Gastrocnemius medialis (tissue), 4 donors: ENCODE measurements around the gene USP7. TPM values are rescaled to one million over a fixed set of nuclear protein-coding genes. Genes with fewer than 3 reads are reported as not detected.
"Not testable (repeated sequence)": the region's sequence is repeated elsewhere in the genome, so short reads cannot be mapped to it uniquely, and the experiment has no call there.

Source experiments
- ATAC-seq, 2 donors: fragments of 150-250 bp; one replicate each; pipeline ENCODE4 v1.9.1; 2016
- DNase-seq, 2 donors: peaks; one replicate each; pipeline ENCODE4 v3.0.0-alpha.2; 2019
- H3K27ac ChIP-seq, 4 donors: fragments of 200-600 bp; sonication (generic); 1 replicate in 1 of 4; 2 replicates in 3 of 4; pipeline ENCODE4 v1.5.1; 2016 to 2018; ENCODE audit warnings: mild to moderate bottlenecking in 2 of 4, moderate library complexity in 1 of 4
- H3K27me3 ChIP-seq, 3 donors: fragments of 200-600 bp; sonication (generic) in 2 of 3; 1 replicate in 1 of 3; 2 replicates in 2 of 3; pipeline versions ENCODE4 v1.5.1 to v1.6.0; 2016 to 2019; ENCODE audit warnings: mild to moderate bottlenecking in 1 of 3, moderate library complexity in 1 of 3
- H3K36me3 ChIP-seq, 2 donors: fragments of 200-600 bp; sonication (generic) in 1 of 2; one replicate each; pipeline ENCODE4 v1.5.1; 2017 to 2018
- H3K4me1 ChIP-seq, 2 donors: fragments of 200-600 bp; sonication (generic) in 1 of 2; one replicate each; pipeline ENCODE4 v1.5.1; 2016 to 2017; ENCODE audit warnings: mild to moderate bottlenecking in 2 of 2
- H3K4me3 ChIP-seq, 4 donors: fragments of 200-600 bp; sonication (generic) in 3 of 4; 1 replicate in 1 of 4; 2 replicates in 3 of 4; pipeline ENCODE4 v1.5.1; 2016 to 2019; ENCODE audit warnings: mild to moderate bottlenecking in 2 of 4
- H3K9me3 ChIP-seq, 3 donors: fragments of 200-600 bp; sonication (generic) in 2 of 3; 1 replicate in 1 of 3; 2 replicates in 2 of 3; pipeline ENCODE4 v1.5.1; 2016 to 2019
- CTCF ChIP-seq, 5 experiments: fragments of 450-650 bp in 3 of 5; fragments of 200-600 bp in 2 of 5; sonication (generic) in 2 of 5; IDR thresholded peaks in 4 of 5; conservative IDR thresholded peaks in 1 of 5; 1 replicate in 4 of 5; 2 replicates in 1 of 5; pipeline ENCODE4 v1.5.1; 2016 to 2019; ENCODE audit warnings: antibody characterized with exemption in 5 of 5, mild to moderate bottlenecking in 3 of 5, moderate library complexity in 3 of 5
- POLR2A ChIP-seq, 2 donors: fragments of 450-650 bp; IDR thresholded peaks; one replicate each; pipeline ENCODE4 v1.6.1; 2017; ENCODE audit warnings: antibody characterized with exemption in 2 of 2, mild to moderate bottlenecking in 2 of 2, moderate library complexity in 2 of 2
- in situ Hi-C, 4 donors: fragments of 200-750 bp; cut with MboI; loops; one replicate each; pipeline versions ENCODE4 v1.15.0 to v1.8.0; 2017; ENCODE audit warnings: low sequenced_read_pairs in 4 of 4
- intact Hi-C: fragments of 100-400 bp; cut with DNase I; formaldehyde crosslinking; loops from one replicate; pipeline ENCODE4 v1.15.1; 2023; ENCODE audit warnings: low total_unique reads
- total RNA-seq, 4 donors: library from RNA; depleted of rRNA; stranded (reverse); fragments of >200 nt; gene quantifications; one replicate each; pipeline versions ENCODE4 v1.1.0 to v1.2.3, GENCODE V29; 2016

Gene USP7
- total RNA-seq, 4 donors from 2014 or later, result 79.7 to 99.2 (median 85.6) TPM

GRCh38 chr16:8919934-8920462, 43.7 kb downstream of the USP7 start:
- intact Hi-C loops (no loop called here), in situ Hi-C loops (no loop called here)
- no peaks in the 10 kb centered on the region for H3K9me3 ChIP-seq
- no peak overlapping the region for H3K27ac ChIP-seq
- TF ChIP-seq CTCF (IDR thresholded peaks at IDR 0.05 in 4 of 5, conservative IDR thresholded peaks at IDR 0.05 in 1 of 5) (no peak), POLR2A (IDR thresholded peaks at IDR 0.05) (no peak)
- DNase-seq, result no peak
- peaks cover 0 to 73% of the 10 kb centered on the region in 2 donors for H3K36me3 ChIP-seq
- H3K4me3 ChIP-seq, result no peak overlapping the region
- no peaks in the 10 kb centered on the region for H3K27me3 ChIP-seq
- peaks cover 0 to 12% of the 10 kb centered on the region in 2 donors for H3K4me1 ChIP-seq
- ATAC-seq, result no peak

GRCh38 chr16:8919089-8919933, 44.4 kb downstream of the USP7 start:
- Histone ChIP-seq H3K9me3 (no peaks in the 10 kb centered on the region), H3K27ac (no peak overlapping the region), H3K4me1 (peaks cover 0 to 7% of the 10 kb centered on the region in 2 donors), H3K36me3 (peaks cover 0 to 80% of the 10 kb centered on the region in 2 donors), H3K27me3 (no peaks in the 10 kb centered on the region), H3K4me3 (no peak overlapping the region)
- intact Hi-C loops (no loop called here), in situ Hi-C loops (no loop called here)
- DNase-seq, result no peak
- no peak for ATAC-seq
- TF ChIP-seq POLR2A (IDR thresholded peaks at IDR 0.05), result no peak
- TF ChIP-seq CTCF (IDR thresholded peaks at IDR 0.05 in 4 of 5, conservative IDR thresholded peaks at IDR 0.05 in 1 of 5), result no peak

- in situ Hi-C loops, ATAC-seq, H3K27ac ChIP-seq, intact Hi-C loops, H3K4me1 ChIP-seq, H3K27me3 ChIP-seq, DNase-seq, H3K4me3 ChIP-seq, H3K9me3 ChIP-seq: not testable (repeated sequence)
- peaks cover 0 to 77% of the 10 kb centered on the region in 2 donors for H3K36me3 ChIP-seq
These were observed 46.4 kb downstream of the USP7 start for GRCh38 chr16:8917336-8917735.

GRCh38 chr16:8916541-8917225, 47.0 kb downstream of the USP7 start:
- Histone ChIP-seq H3K36me3 (peaks cover 0 to 79% of the 10 kb centered on the region in 2 donors), H3K4me3 (no peak overlapping the region), H3K4me1 (no peaks in the 10 kb centered on the region), H3K9me3 (no peaks in the 10 kb centered on the region), H3K27ac (no peak overlapping the region), H3K27me3 (no peaks in the 10 kb centered on the region)
- intact Hi-C loops (no loop called here), in situ Hi-C loops (no loop called here)
- DNase-seq (no peak), ATAC-seq (no peak)
- no peak for TF ChIP-seq POLR2A (IDR thresholded peaks at IDR 0.05)
- TF ChIP-seq CTCF (IDR thresholded peaks at IDR 0.05 in 4 of 5, conservative IDR thresholded peaks at IDR 0.05 in 1 of 5), result no peak

- Histone ChIP-seq H3K36me3 (peaks cover 0 to 79% of the 10 kb centered on the region in 2 donors), H3K27ac (no peak overlapping the region), H3K4me1 (no peaks in the 10 kb centered on the region), H3K27me3 (no peaks in the 10 kb centered on the region), H3K9me3 (no peaks in the 10 kb centered on the region), H3K4me3 (no peak overlapping the region)
- TF ChIP-seq CTCF (IDR thresholded peaks at IDR 0.05 in 4 of 5, conservative IDR thresholded peaks at IDR 0.05 in 1 of 5), result no peak
- no peak for TF ChIP-seq POLR2A (IDR thresholded peaks at IDR 0.05)
- ATAC-seq (no peak), DNase-seq (no peak)
- in situ Hi-C loops, result no loop called here
- intact Hi-C loops, result no loop called here
These were observed 47.9 kb downstream of the USP7 start for GRCh38 chr16:8915722-8916301.
